HG03460 (cell line): ENCODE measurements around the gene OTOGL.
"Not testable (repeated sequence)": the region's sequence is repeated elsewhere in the genome, so short reads cannot be mapped to it uniquely, and the experiment has no call there.

ENCODE experiments used
- ATAC-seq: cut with Tn5 transposase; IDR thresholded peaks from one replicate; pipeline ENCODE4 v1.9.1; 2021; ENCODE audit not compliant: unreplicated experiment

Gene OTOGL

DNA sequence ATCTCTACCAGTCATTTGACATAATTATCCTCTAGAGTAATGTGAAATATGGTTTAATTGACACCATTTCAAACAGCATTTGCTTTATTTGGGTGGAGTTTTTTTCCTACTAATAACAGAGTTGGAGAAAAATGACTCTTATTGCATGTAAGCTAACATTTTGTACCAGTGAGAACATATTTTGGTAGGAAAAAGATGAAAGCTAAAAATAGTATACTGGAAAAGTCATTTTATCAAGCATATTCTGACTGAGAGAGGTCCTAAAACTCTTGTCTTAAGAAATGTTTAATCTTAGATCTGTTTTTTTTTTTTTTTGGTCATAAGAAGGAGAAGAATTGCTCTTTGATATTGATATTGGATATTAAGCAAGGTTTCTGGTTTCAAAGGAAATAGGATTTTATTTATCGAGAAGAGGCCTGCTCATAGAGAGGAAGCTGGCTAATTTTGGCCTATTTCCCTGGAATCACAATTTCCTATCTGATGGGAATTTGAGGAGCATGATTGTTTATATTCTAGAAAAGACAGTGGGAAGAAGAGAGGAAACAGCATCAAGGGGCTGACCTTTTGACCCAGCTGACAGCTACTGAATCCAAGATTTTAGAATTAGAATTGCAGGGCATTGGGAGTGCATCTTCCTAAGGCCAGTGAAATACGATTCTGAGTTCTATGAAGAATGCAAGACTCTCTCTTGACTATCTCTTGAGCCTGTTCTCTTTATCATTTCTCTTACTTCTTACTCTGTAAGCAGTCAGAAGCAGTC is 19.4 kb downstream of the OTOGL start:
- ATAC-seq: no peak

GRCh38 chr12:80120994-80121393 is 21.7 kb downstream of the OTOGL start:
- ATAC-seq: no peak

- ATAC-seq: no peak
These were observed 22.3 kb downstream of the OTOGL start for GRCh38 chr12:80121661-80122060.

DNA sequence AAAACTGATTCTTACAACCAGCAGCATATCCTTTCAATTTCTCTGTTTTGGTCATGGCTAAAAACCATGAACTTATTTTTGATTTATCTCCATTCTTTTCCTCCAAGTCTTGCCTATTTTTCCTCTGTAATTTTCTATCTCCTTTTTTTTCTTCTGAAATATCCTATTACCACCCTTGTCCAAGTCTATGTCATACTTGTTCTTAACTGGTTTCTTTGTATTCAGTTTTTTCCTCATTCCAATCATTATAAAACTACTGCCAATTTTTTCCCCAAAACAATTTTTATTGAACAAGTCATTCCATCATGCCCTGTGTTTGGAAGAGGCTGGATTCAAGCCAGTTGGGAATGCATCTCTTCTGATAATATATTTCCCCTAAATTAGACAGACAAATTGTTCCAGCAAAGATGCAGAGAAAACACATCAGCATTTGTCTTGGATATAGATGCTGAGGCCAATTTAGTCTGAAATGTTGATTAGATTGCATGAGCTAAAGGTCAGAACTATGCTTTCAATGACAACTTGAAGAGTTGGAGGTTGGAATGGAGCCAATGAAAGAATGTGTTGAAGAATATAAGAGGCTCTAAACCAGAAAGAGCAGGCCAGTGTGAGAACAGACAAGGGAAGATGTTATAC is 30.7 kb downstream of the OTOGL start:
- no peak for ATAC-seq

DNA sequence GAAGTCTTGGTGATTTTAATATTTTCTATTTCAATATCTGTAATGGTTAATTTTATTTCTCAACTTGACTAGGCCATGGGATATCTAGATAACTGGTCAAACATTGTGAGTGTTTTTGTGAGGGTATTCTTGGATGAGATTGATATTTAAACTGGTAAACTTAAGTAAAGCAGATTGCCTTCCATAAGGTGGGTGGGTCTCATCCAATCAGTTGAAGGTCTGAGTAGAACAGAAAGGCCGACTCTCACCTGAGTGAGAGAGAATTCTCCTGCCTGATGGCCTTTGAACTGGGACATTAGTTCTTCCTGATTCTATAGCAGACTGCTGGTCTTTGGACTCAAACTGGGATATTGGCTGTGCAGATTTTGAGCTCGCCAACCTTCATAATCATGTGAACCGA is 36.3 kb downstream of the OTOGL start:
- no peak for ATAC-seq

- ATAC-seq: no peak
These were observed 40.7 kb downstream of the OTOGL start for GRCh38 chr12:80140005-80140404.

GRCh38 chr12:80142640-80143039 is 43.3 kb downstream of the OTOGL start:
- ATAC-seq: no peak

- no peak for ATAC-seq
These were observed 44.2 kb downstream of the OTOGL start for GRCh38 chr12:80143537-80143936.

- ATAC-seq: not testable (repeated sequence)
These were observed 50.4 kb downstream of the OTOGL start for GRCh38 chr12:80149547-80150313.

- ATAC-seq: no peak
These were observed 51.8 kb downstream of the OTOGL start for GRCh38 chr12:80151131-80151530.

DNA sequence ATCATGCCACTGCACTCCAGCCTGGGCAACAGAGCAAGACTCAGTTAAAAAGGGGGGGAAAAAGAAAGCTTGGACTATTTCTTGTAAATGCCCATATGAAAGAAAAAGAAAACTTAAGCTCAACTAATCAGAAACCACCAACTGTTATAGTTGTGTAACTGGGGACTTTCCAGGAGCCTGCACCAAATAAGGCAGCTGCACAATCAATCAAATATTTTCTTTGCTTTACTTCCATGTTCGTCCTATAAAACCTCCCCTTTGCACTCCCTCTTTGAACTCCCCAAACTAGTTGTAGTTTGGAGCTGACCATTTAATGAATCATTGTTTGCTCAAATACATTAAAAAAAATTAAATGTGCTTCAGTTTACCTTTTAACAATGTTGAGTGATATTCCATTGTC is 54.9 kb downstream of the OTOGL start:
- no peak for ATAC-seq

GRCh38 chr12:80156306-80156705 is 57.0 kb downstream of the OTOGL start:
- no peak for ATAC-seq

DNA sequence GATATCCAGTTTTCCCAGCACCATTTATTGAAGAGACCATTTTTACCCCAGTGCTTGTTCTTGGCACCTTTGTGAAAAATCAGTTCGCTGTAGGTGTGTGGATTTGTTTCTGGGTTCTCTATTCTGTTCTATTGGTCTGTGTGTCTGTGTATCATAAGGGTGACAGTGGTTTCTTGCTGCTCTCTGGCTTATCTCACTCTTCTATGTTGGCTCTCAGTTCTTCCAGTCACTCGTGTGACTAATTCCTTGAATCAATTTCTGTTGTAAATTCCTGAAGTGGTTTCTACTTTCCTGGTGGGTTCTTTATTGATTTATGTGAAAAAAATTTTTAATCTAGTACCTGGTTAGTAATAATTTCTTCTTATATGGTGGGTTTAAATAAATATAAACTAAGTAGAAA is 58.3 kb downstream of the OTOGL start:
- ATAC-seq: no peak

- no peak for ATAC-seq
These were observed 62.3 kb downstream of the OTOGL start for GRCh38 chr12:80161612-80162011.

DNA sequence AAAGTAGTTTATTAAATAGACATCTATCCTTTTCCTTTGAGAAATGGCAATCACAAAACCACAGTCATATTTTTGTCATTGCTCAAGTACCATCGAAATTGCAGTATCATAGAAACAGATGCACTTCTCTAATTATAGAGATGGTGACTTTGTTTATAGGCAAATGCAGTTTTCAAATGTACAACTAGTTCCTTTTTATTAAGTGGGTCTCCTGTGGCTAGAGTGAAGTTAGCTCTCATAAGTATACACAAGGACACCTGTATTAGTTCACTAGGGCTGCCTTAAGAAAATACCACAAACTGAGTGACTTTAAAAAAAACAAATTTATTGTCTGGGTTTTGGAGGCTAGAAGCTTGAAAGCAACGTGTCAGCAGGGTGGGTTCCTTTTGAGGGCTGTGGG is 62.8 kb downstream of the OTOGL start:
- no peak for ATAC-seq

DNA sequence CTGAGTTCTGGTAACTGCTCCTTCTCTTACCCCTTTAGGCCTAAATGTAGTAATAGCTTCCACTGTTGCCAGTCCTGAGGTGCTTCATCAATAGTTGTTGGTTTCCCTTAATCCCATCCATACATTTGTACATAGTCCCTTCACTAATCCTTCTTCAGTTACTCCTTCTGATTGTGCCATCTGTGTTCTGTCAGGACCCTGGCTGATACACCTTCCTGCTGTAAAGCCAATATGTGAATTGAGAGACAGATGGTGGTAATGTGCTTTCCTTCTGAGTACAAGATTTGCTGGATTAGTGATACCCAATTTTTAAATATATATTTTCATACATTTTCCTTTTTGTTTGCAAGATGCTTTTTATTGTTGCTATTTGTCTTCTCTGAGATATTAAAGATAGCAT is 66.4 kb downstream of the OTOGL start:
- no peak for ATAC-seq

DNA sequence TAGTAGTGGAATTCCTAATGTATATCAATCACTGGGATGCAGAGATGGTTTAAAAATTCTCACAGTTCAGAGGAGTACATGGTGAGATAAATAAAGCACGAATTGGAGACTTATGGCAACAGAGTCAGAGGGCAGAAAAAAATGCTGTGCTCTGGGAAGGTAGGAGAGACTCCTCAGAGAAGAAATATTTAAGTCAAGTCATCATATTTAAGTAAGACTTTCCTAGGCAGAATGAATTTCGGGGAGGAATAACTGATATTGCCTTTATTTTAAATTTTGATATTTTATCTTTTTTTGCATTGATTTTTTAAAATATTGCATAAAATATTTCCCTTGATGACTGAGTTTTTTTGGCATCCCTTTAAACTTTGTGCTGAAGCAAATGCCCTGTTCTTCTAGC is 67.4 kb downstream of the OTOGL start:
- no peak for ATAC-seq

GRCh38 chr12:80168936-80169335 is 69.6 kb downstream of the OTOGL start:
- ATAC-seq: no peak

- no peak for ATAC-seq
These were observed 71.6 kb downstream of the OTOGL start for GRCh38 chr12:80170915-80171314.

GRCh38 chr12:80173083-80173864 is 73.9 kb downstream of the OTOGL start:
- no peak for ATAC-seq

GRCh38 chr12:80175307-80175930 is 76.1 kb downstream of the OTOGL start:
- no peak for ATAC-seq
